Ovary (tissue), 9 donors: Measurements from ENCODE around the gene SPANXD. TPM values are rescaled to one million over a fixed set of nuclear protein-coding genes. Genes with fewer than 3 reads are reported as not detected.

ENCODE experiments used
- DNase-seq, 5 donors: peaks; one replicate each; pipeline ENCODE4 v3.0.0-alpha.2; 2019 to 2020
- H3K27ac ChIP-seq, 2 donors: fragments of 200-600 bp; one replicate each; pipeline versions ENCODE4 v1.5.1 to v1.8.0; 2019 to 2022
- H3K27me3 ChIP-seq: fragments of 200-600 bp; one replicate; pipeline ENCODE4 v1.8.0; 2022
- H3K36me3 ChIP-seq: fragments of 200-600 bp; sonication (generic); one replicate; pipeline ENCODE4 v1.5.1; 2019
- H3K4me1 ChIP-seq: one replicate; pipeline ENCODE4 v1.8.1; 2013; ENCODE audit warnings: mild to moderate bottlenecking, moderate library complexity; ENCODE audit not compliant: insufficient read depth
- H3K4me3 ChIP-seq: fragments of 200-600 bp; sonication (generic); one replicate; pipeline ENCODE4 v1.5.1; 2017
- H3K9me3 ChIP-seq, 2 donors: fragments of 200-600 bp in 1 of 2; sonication (generic) in 1 of 2; one replicate each; pipeline versions ENCODE4 v1.5.1 to v1.8.1; 2013 to 2019; ENCODE audit warnings: mild to moderate bottlenecking in 1 of 2, moderate library complexity in 1 of 2
- EP300 ChIP-seq: sonication (generic); formaldehyde crosslinking; IDR thresholded peaks from one replicate; pipeline ENCODE4 v1.6.1; 2017; ENCODE audit warnings: antibody characterized with exemption
- POLR2A ChIP-seq: fragments of 450-650 bp; IDR thresholded peaks from one replicate; pipeline ENCODE4 v1.6.1; 2017; ENCODE audit warnings: antibody characterized with exemption, mild to moderate bottlenecking, moderate library complexity
- WGBS, 3 donors: extraction: QIAGEN DNeasy Blood & Tissue Kit in 1 of 3; methylation state at CpG; one replicate each; pipeline versions ENCODE4 v1.1.5 to v1.1.7; 2013 to 2017; 5-methylcytosine and 5-hydroxymethylcytosine counted together
- intact Hi-C, 4 donors: fragments of 100-400 bp; cut with DNase I; formaldehyde crosslinking; loops; one replicate each; pipeline versions ENCODE4 v1.11.0 to v1.15.1; 2022 to 2023
- polyA plus RNA-seq, 2 donors: library from polyadenylated mRNA; stranded (reverse); fragments of 200-250 nt in 1 of 2; fragments of 350-450 nt in 1 of 2; fragmentation: Illumina TruSeq in 1 of 2; extraction: RNeasy Lipid Tissue Mini Kit (QIAGEN cat#74804) in 1 of 2; gene quantifications; one replicate each; pipeline ENCODE4 v1.2.3, GENCODE V29; 2013 to 2014
- total RNA-seq, 7 donors: library from RNA; depleted of rRNA in 2 of 7; stranded (reverse); fragments of >200 nt in 2 of 7; fragmentation: NEBNext Ultra II Directional in 3 of 7; extraction: Animal tissue kit (Norgen Biotek cat#: 25700) in 3 of 7; gene quantifications; one replicate each; pipeline versions ENCODE4 v1.1.0 to v1.2.4, GENCODE V29; 2016 to 2023
- TF ChIP-seq, protein P1 (sequence below), 3 donors: fragments of 450-650 bp in 2 of 3; fragments of 200-600 bp in 1 of 3; IDR thresholded peaks; one replicate each; pipeline versions ENCODE4 v1.5.1 to v1.8.0; 2016 to 2022; ENCODE audit warnings: antibody characterized with exemption in 3 of 3, mild to moderate bottlenecking in 1 of 3
- donor health status: DM: no; HTN: no; CAD: no; lungs with moderate emphysema.
- donor health status: DM: no; HTN: no; CAD: no.
- donor health status: Bipolar disorder and iron deficiency.
- donor health status: DM: yes; HTN: yes; CAD: no.
- donor health status: DM: no; HTN: no; CAD: no.
- donor health status: DM: yes; HTN: yes; CAD: no.

The SPANXD gene
- total and polyA plus RNA-seq, 9 donors, result not detected

GRCh38 chrX:141724186-141724585 lies 25.6 kb upstream of the SPANXD start:
- no peaks in the 10 kb centered on the region for H3K27me3 ChIP-seq
- intact Hi-C loops, result no loop called here
- 68 to 86% (median 70%) methylated on average over 3 of the region's 3 CpGs for WGBS, 3 donors
- no peaks in the 10 kb centered on the region for H3K9me3 ChIP-seq
- TF ChIP-seq, protein P1, sequence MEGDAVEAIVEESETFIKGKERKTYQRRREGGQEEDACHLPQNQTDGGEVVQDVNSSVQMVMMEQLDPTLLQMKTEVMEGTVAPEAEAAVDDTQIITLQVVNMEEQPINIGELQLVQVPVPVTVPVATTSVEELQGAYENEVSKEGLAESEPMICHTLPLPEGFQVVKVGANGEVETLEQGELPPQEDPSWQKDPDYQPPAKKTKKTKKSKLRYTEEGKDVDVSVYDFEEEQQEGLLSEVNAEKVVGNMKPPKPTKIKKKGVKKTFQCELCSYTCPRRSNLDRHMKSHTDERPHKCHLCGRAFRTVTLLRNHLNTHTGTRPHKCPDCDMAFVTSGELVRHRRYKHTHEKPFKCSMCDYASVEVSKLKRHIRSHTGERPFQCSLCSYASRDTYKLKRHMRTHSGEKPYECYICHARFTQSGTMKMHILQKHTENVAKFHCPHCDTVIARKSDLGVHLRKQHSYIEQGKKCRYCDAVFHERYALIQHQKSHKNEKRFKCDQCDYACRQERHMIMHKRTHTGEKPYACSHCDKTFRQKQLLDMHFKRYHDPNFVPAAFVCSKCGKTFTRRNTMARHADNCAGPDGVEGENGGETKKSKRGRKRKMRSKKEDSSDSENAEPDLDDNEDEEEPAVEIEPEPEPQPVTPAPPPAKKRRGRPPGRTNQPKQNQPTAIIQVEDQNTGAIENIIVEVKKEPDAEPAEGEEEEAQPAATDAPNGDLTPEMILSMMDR (IDR thresholded peaks at IDR 0.05), result no peak
- TF ChIP-seq POLR2A (no peak), EP300 (no peak)
- H3K36me3 ChIP-seq, result no peaks in the 10 kb centered on the region
- no peak overlapping the region for H3K4me3 ChIP-seq
- DNase-seq, result no peak
- H3K27ac ChIP-seq, result no peak overlapping the region
- no peaks in the 10 kb centered on the region for H3K4me1 ChIP-seq

- H3K9me3 ChIP-seq, result no peaks in the 10 kb centered on the region
- no peaks in the 10 kb centered on the region for H3K36me3 ChIP-seq
- no peaks in the 10 kb centered on the region for H3K4me1 ChIP-seq
- DNase-seq, result no peak
- TF ChIP-seq POLR2A, result no peak
- TF ChIP-seq, protein P1 (IDR thresholded peaks at IDR 0.05), result no peak
- TF ChIP-seq EP300, result no peak
- 55 to 57% (median 56%) methylated on average over 3 of the region's 3 CpGs for WGBS, 3 donors
- no peak overlapping the region for H3K27ac ChIP-seq
- intact Hi-C loops, result no loop called here
- H3K4me3 ChIP-seq, result no peak overlapping the region
- H3K27me3 ChIP-seq, result no peaks in the 10 kb centered on the region
Measured at GRCh38 chrX:141714680-141715079, 16.1 kb upstream of the SPANXD start.

DNA sequence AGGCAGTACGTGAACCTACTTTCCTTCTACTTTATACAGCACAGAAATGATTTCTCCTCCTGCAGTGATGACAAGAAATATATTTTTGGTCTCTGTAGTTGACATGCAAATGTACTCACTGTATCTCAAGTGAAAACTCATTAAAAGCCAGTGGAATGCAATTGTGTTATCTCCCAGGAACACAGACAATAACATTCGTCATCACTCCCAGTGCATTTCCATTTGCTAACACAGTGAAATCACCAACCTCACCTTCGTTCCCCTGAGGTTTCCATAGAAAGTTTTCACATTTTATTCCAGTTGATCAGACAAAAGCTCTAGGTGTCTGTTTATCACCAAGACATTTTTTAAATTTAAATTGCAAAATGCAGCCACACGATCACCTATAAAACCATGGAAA lies 2.5 kb upstream of the SPANXD start:
- TF ChIP-seq POLR2A, result no peak
- TF ChIP-seq EP300, result no peak
- TF ChIP-seq, protein P1 (IDR thresholded peaks at IDR 0.05), result no peak
- DNase-seq, result no peak
- Histone ChIP-seq H3K27me3 (no peaks in the 10 kb centered on the region), H3K4me1 (no peaks in the 10 kb centered on the region), H3K9me3 (no peaks in the 10 kb centered on the region), H3K4me3 (no peak overlapping the region), H3K36me3 (no peaks in the 10 kb centered on the region), H3K27ac (no peak overlapping the region)
- 56 to 72% (median 57%) methylated on average over 4 of the region's 4 CpGs for WGBS, 3 donors
- intact Hi-C loops, result no loop called here

GRCh38 chrX:141673946-141674345 lies 24.6 kb downstream of the SPANXD start:
- intact Hi-C loops, result no loop called here
- TF ChIP-seq EP300 (no peak), POLR2A (no peak)
- TF ChIP-seq, protein P1 (IDR thresholded peaks at IDR 0.05), result no peak
- Histone ChIP-seq H3K9me3 (no peaks in the 10 kb centered on the region), H3K27me3 (no peaks in the 10 kb centered on the region), H3K4me1 (no peaks in the 10 kb centered on the region), H3K36me3 (no peaks in the 10 kb centered on the region), H3K27ac (no peak overlapping the region), H3K4me3 (no peak overlapping the region)
- DNase-seq, result no peak
- WGBS, 3 donors, result 45 to 54% (median 49%) methylated on average over 2 of the region's 2 CpGs

DNA sequence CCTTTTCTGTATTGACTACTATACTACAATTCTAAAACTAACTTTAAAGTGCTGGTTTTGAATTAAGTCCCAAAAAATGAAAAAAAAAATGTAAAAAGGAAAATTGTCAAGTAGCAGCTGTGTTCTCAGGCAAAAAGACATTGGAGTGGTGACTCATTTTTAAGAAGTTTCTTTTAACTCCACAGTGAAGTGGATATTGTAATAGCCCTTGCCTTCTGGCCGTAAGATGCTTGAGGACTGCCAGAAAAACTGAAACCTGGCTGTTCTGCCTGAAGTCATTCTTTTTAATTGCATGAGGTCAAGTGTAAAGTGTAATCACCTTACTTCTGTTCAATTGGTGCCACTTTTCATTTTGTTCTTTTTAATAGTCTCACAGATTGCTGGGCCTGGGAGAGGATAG lies 28.9 kb downstream of the SPANXD start:
- DNase-seq, result no peak
- Histone ChIP-seq H3K9me3 (no peaks in the 10 kb centered on the region), H3K4me1 (no peaks in the 10 kb centered on the region), H3K4me3 (no peak overlapping the region), H3K27ac (no peak overlapping the region), H3K36me3 (no peaks in the 10 kb centered on the region), H3K27me3 (no peaks in the 10 kb centered on the region)
- 42 to 60% (median 54%) methylated on average over 1 of the region's 1 CpG for WGBS, 3 donors
- TF ChIP-seq, protein P1 (IDR thresholded peaks at IDR 0.05), result no peak
- TF ChIP-seq EP300 (no peak), POLR2A (no peak)
- intact Hi-C loops, result no loop called here
